SK-MEL-5 (cell line): ENCODE measurements around the gene ZFP36L2. TPM values are rescaled to one million over a fixed set of nuclear protein-coding genes. Genes with fewer than 3 reads are reported as not detected.

Source experiments
- DNase-seq: peaks from one replicate; pipeline ENCODE4 v3.0.0-alpha.2; 2016; ENCODE audit warnings: low read depth, low spot score
- in situ Hi-C: cut with HindIII; loops from 2 replicates; pipeline ENCODE4 v1.10.0; 2016; ENCODE audit warnings: low sequenced_read_pairs, high pct_unique_total_duplicates, low pct_unique_long_range_greater_than_20kb
- total RNA-seq: library from RNA; depleted of rRNA; stranded (reverse); fragments of >200 nt; shearing (Covaris generic); gene quantifications from 2 replicates; pipeline ENCODE4 v1.2.3, GENCODE V29; 2014

Gene ZFP36L2
- total RNA-seq, 1 experiment from 2014 or later, result 5.2 TPM

GRCh38 chr2:43180897-43181296 lies 45.5 kb downstream of the ZFP36L2 start:
- in situ Hi-C loops, result no loop called here
- no peak for DNase-seq

GRCh38 chr2:43179942-43180341 lies 46.5 kb downstream of the ZFP36L2 start:
- in situ Hi-C loops, result no loop called here
- DNase-seq, result no peak

- in situ Hi-C loops, result no loop called here
- no peak for DNase-seq
Observed at GRCh38 chr2:43178602-43179542, 47.5 kb downstream of the ZFP36L2 start.

- in situ Hi-C loops, result no loop called here
Observed at GRCh38 chr2:43178055-43178598, 48.3 kb downstream of the ZFP36L2 start.

GRCh38 chr2:43176449-43176848 lies 50.0 kb downstream of the ZFP36L2 start:
- in situ Hi-C loops, result no loop called here

More at GRCh38 chr2:43178055-43178598, 48.3 kb downstream of the ZFP36L2 start:
- DNase-seq, result no peak

GRCh38 chr2:43175876-43176275 lies 50.5 kb downstream of the ZFP36L2 start:
- in situ Hi-C loops, result no loop called here
- DNase-seq, result no peak

More at GRCh38 chr2:43176449-43176848, 50.0 kb downstream of the ZFP36L2 start:
- no peak for DNase-seq

GRCh38 chr2:43175020-43175441 lies 51.4 kb downstream of the ZFP36L2 start:
- in situ Hi-C loops, result no loop called here
- no peak for DNase-seq

GRCh38 chr2:43174368-43174916 lies 52.0 kb downstream of the ZFP36L2 start:
- no peak for DNase-seq
- in situ Hi-C loops, result no loop called here
